Lower lobe of right lung (tissue), 2 donors: ENCODE measurements around the gene POMGNT2. TPM values are rescaled to one million over a fixed set of nuclear protein-coding genes. Genes with fewer than 3 reads are reported as not detected.

Experiments used
- ATAC-seq, 2 donors: fragments of 200-7000 bp; cut with Tn5 transposase; one replicate each; pipeline ENCODE4 v1.9.1; 2020 to 2022; ENCODE audit warnings: mild to moderate bottlenecking in 2 of 2, moderate library complexity in 2 of 2
- DNase-seq: peaks from one replicate; pipeline ENCODE4 v3.0.0-alpha.2; 2020
- H3K27ac ChIP-seq: fragments of 200-600 bp; one replicate; pipeline ENCODE4 v1.8.0; 2022
- H3K27me3 ChIP-seq: fragments of 200-600 bp; one replicate; pipeline ENCODE4 v1.8.0; 2022; ENCODE audit warnings: low read depth
- H3K36me3 ChIP-seq: fragments of 200-600 bp; one replicate; pipeline ENCODE4 v1.8.0; 2022; ENCODE audit warnings: mild to moderate bottlenecking
- H3K4me1 ChIP-seq: fragments of 200-600 bp; one replicate; pipeline ENCODE4 v1.8.0; 2022
- H3K4me3 ChIP-seq: fragments of 200-600 bp; one replicate; pipeline ENCODE4 v1.8.0; 2022; ENCODE audit warnings: mild to moderate bottlenecking
- H3K9me3 ChIP-seq: fragments of 200-600 bp; one replicate; pipeline ENCODE4 v1.8.0; 2022
- intact Hi-C: fragments of 100-400 bp; cut with DNase I; formaldehyde crosslinking; loops from one replicate; pipeline ENCODE4 v1.11.0; 2022
- total RNA-seq: library from RNA; stranded (reverse); fragmentation: NEBNext Ultra II Directional; extraction: Animal tissue kit (Norgen Biotek cat#: 25700); gene quantifications from one replicate; pipeline ENCODE4 v1.2.1, GENCODE V29; 2021
- TF ChIP-seq, protein P1 (sequence below): fragments of 200-600 bp; IDR thresholded peaks from one replicate; pipeline ENCODE4 v1.8.0; 2022; ENCODE audit warnings: antibody characterized with exemption, mild to moderate bottlenecking
- donor health status: DM: no; HTN: yes; CAD: no; lungs with severe emphysema.

Gene POMGNT2
- total RNA-seq, 1 donor from 2014 or later: 9.9 TPM

- no peaks in the 10 kb centered on the region for H3K27me3 ChIP-seq
- intact Hi-C loops: no loop called here
- no peaks in the 10 kb centered on the region for H3K36me3 ChIP-seq
- no peak overlapping the region for H3K27ac ChIP-seq
- no peak for DNase-seq
- no peak for ATAC-seq
- H3K4me3 ChIP-seq: no peak overlapping the region
- no peaks in the 10 kb centered on the region for H3K4me1 ChIP-seq
- TF ChIP-seq, protein P1, sequence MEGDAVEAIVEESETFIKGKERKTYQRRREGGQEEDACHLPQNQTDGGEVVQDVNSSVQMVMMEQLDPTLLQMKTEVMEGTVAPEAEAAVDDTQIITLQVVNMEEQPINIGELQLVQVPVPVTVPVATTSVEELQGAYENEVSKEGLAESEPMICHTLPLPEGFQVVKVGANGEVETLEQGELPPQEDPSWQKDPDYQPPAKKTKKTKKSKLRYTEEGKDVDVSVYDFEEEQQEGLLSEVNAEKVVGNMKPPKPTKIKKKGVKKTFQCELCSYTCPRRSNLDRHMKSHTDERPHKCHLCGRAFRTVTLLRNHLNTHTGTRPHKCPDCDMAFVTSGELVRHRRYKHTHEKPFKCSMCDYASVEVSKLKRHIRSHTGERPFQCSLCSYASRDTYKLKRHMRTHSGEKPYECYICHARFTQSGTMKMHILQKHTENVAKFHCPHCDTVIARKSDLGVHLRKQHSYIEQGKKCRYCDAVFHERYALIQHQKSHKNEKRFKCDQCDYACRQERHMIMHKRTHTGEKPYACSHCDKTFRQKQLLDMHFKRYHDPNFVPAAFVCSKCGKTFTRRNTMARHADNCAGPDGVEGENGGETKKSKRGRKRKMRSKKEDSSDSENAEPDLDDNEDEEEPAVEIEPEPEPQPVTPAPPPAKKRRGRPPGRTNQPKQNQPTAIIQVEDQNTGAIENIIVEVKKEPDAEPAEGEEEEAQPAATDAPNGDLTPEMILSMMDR: no peak
- no peaks in the 10 kb centered on the region for H3K9me3 ChIP-seq
Observed at GRCh38 chr3:43038010-43038409, 67.9 kb downstream of the POMGNT2 start.

DNA sequence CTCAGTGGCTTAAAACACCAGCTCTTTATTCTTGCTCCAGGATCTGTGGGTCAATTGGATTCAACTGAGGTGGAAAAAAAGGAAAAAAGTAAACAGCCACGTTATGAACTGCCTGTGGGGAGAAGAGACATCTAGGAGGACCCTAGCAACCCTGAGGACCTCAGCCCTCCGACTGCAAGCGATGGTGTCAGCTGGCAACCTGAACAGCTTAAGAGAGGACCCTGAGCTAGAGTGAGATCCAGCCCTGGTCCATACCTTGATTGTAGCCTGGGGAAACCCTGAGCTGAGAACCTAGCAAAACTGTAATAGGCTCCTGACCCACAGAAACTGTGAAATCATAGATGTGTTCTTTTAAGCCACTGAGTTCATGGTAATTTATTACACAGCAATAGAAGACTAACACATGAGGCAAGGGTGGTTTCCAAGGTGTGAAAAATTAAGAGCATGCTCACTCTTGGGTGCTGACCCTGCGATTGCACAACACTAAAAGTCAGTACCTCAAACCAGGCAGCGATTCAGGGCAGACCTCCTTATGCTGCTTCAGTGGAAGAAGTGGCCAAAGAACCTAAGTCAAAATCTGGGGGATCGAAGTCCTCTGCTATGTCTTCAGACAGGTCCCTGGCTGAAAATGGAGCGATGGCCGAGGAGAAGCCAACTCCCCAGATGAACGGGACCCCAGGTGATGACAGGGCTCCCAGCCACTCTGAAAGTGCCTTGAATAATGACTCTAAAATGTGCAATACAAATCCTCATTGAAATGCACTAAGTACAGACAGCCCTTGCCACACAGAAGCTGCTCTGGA is 69.1 kb downstream of the POMGNT2 start:
- Histone ChIP-seq H3K9me3 (no peaks in the 10 kb centered on the region), H3K27ac (no peak overlapping the region), H3K36me3 (no peaks in the 10 kb centered on the region), H3K4me3 (no peak overlapping the region), H3K27me3 (no peaks in the 10 kb centered on the region), H3K4me1 (no peaks in the 10 kb centered on the region)
- DNase-seq (no peak), ATAC-seq (peak in 1 of 2 donors; percentile 19)
- intact Hi-C loops: no loop called here
- TF ChIP-seq, protein P1: no peak

DNA sequence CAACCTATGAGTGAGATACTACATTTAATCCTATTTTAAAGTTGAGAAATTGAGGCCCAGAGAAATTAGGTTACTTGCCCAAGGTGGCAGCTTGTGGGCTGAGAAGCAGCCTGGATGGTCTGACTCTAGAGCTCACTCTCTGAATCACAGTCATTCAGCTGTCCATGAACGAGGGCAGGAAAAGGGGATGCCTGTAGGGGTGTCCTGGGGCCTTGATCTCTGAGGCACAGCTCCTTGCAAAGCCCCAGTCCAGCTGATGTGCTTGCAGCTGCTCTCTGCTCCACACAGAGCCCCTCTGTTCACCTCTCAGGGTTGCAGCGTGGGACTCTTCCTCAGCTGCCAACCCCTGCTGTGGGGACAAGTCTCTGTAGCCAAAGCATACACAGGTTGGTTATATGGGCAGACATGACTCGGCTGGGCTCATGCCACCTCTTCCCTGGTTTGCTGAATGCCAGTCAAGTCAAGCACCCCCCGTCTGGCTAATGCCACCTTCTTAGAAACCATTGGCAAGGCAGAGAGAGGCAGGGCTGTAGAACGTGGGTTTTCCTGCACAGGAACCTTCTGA is 70.0 kb downstream of the POMGNT2 start:
- TF ChIP-seq, protein P1: no peak
- Histone ChIP-seq H3K4me3 (no peak overlapping the region), H3K27ac (no peak overlapping the region), H3K9me3 (no peaks in the 10 kb centered on the region), H3K4me1 (peaks cover 8% of the 10 kb centered on the region), H3K36me3 (no peaks in the 10 kb centered on the region), H3K27me3 (no peaks in the 10 kb centered on the region)
- DNase-seq: no peak
- ATAC-seq: no peak
- intact Hi-C loops: no loop called here

- TF ChIP-seq, protein P1: no peak
- Histone ChIP-seq H3K4me1 (peaks cover 8% of the 10 kb centered on the region), H3K4me3 (no peak overlapping the region), H3K27ac (no peak overlapping the region), H3K27me3 (no peaks in the 10 kb centered on the region), H3K36me3 (no peaks in the 10 kb centered on the region), H3K9me3 (no peaks in the 10 kb centered on the region)
- DNase-seq (no peak), ATAC-seq (no peak)
- intact Hi-C loops: no loop called here
Observed at GRCh38 chr3:43034911-43035310, 71.0 kb downstream of the POMGNT2 start.

GRCh38 chr3:43034200-43034599 is 71.7 kb downstream of the POMGNT2 start:
- DNase-seq: no peak
- intact Hi-C loops: no loop called here

More at GRCh38 chr3:43034200-43034599, 71.7 kb downstream of the POMGNT2 start:
- no peak for ATAC-seq
- H3K9me3 ChIP-seq: no peaks in the 10 kb centered on the region
- no peaks in the 10 kb centered on the region for H3K27me3 ChIP-seq
- no peak overlapping the region for H3K27ac ChIP-seq
- peaks cover 8% of the 10 kb centered on the region for H3K4me1 ChIP-seq
- no peak overlapping the region for H3K4me3 ChIP-seq
- TF ChIP-seq, protein P1: no peak
- no peaks in the 10 kb centered on the region for H3K36me3 ChIP-seq
